ENCODE data around the gene KRTAP10-4. TPM values are rescaled to one million over a fixed set of nuclear protein-coding genes. Genes with fewer than 3 reads are reported as not detected.
"Not testable (repeated sequence)": the region's sequence is repeated elsewhere in the genome, so short reads cannot be mapped to it uniquely, and the experiment has no call there.

KRTAP10-4 gene
- total RNA-seq, 3 donors from 2014 or later (not counting 1 experiment from before 2014, with no cell fraction given): not detected

GRCh38 chr21:44548381-44548780 is 25.1 kb upstream of the KRTAP10-4 start:
- no peaks in the 10 kb centered on the region for H3K27me3 ChIP-seq (ENCODE audit: control insufficient read depth, insufficient read depth, low read length)
- Mint-ChIP-seq H3K4me1 (peaks cover 22 to 32% of the 10 kb centered on the region in 2 donors), H3K9me3 (peaks cover 6 to 16% of the 10 kb centered on the region in 2 donors), H3K27me3 (ENCODE audit: low read depth in 2 of 2) (peaks cover 0 to 6% of the 10 kb centered on the region in 2 donors), H3K36me3 (peaks cover 17% of the 10 kb centered on the region), H3K4me3 (no peak overlapping the region), H3K27ac (peak overlapping the region in 1 of 2 donors; percentile 87)
- intact Hi-C loops (cut with micrococcal nuclease): no loop called here
- DNase-seq (no peak), ATAC-seq (no peak)
- WGBS (ENCODE audit: insufficient coverage): 87% methylated on average over 13 of the region's 13 CpGs
- peaks cover 6% of the 10 kb centered on the region for H3K9me3 ChIP-seq (ENCODE audit: control insufficient read depth, insufficient read depth, low read length)
- H3K27ac ChIP-seq (ENCODE audit: low read length): no peak overlapping the region
- no peaks in the 10 kb centered on the region for H3K36me3 ChIP-seq (ENCODE audit: control insufficient read depth, insufficient read depth, low read length)
- TF ChIP-seq CTCF (IDR thresholded peaks at IDR 0.05): no peak
- H3K4me3 ChIP-seq (ENCODE audit: low read length): no peak overlapping the region
- H3K4me1 ChIP-seq (ENCODE audit: control insufficient read depth, insufficient read depth, low read length): peaks cover 7% of the 10 kb centered on the region

GRCh38 chr21:44548922-44549321 is 24.6 kb upstream of the KRTAP10-4 start:
- H3K27me3 ChIP-seq (ENCODE audit: control insufficient read depth, insufficient read depth, low read length): no peaks in the 10 kb centered on the region
- no peak for ATAC-seq
- H3K4me1 ChIP-seq (ENCODE audit: control insufficient read depth, insufficient read depth, low read length): peaks cover 7% of the 10 kb centered on the region
- intact Hi-C loops (cut with micrococcal nuclease): no loop called here
- Mint-ChIP-seq H3K4me3 (no peak overlapping the region), H3K27ac (no peak overlapping the region), H3K9me3 (peaks cover 6 to 16% of the 10 kb centered on the region in 2 donors), H3K27me3 (ENCODE audit: low read depth in 2 of 2) (peaks cover 0 to 6% of the 10 kb centered on the region in 2 donors), H3K4me1 (peaks cover 22 to 32% of the 10 kb centered on the region in 2 donors), H3K36me3 (peaks cover 17% of the 10 kb centered on the region)
- WGBS (ENCODE audit: insufficient coverage): 71% methylated on average over 14 of the region's 14 CpGs
- H3K27ac ChIP-seq (ENCODE audit: low read length): no peak overlapping the region
- H3K36me3 ChIP-seq (ENCODE audit: control insufficient read depth, insufficient read depth, low read length): no peaks in the 10 kb centered on the region
- H3K4me3 ChIP-seq (ENCODE audit: low read length): no peak overlapping the region
- DNase-seq: no peak
- H3K9me3 ChIP-seq (ENCODE audit: control insufficient read depth, insufficient read depth, low read length): peaks cover 6% of the 10 kb centered on the region
- TF ChIP-seq CTCF (IDR thresholded peaks at IDR 0.05): no peak

DNA sequence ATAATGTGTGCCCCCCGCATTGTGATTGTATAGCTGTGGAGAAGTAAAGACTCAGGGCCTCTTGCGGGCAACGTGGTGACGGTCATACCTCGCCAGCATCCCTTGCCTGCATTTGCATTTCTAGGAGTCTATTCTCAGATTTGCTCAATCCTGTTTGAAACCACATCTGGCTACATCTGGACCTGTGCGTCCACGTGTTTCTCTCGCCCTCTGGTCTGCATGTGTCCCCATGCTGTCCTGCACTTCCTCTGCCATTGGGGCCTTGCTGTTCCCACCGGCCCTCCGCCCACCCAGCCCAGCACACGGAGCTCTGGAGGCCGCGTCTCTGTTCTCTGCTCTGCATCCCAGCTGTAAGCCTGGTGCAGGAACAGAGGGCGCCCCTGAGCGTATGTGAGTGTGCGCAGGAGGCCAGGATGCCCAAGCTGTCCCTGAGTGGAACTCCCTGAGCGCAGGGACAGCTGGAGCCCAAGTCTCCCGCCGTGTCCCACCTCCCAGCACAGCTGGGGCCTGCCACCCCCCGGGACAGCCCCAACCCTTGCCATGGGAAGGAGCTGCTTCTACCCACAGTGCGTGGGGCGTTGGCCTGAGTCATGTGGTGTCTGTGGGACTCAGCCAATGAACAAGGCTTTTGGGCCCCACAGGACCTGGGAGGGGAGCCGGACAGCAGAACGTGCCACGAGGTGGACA is 23.9 kb upstream of the KRTAP10-4 start:
- peaks cover 17% of the 10 kb centered on the region for H3K36me3 Mint-ChIP-seq
- WGBS (ENCODE audit: insufficient coverage): 85% methylated on average over 25 of the region's 25 CpGs
- intact Hi-C loops (cut with micrococcal nuclease): no loop called here

GRCh38 chr21:44550285-44550684 is 23.2 kb upstream of the KRTAP10-4 start:
- Mint-ChIP-seq H3K36me3 (peaks cover 17% of the 10 kb centered on the region), H3K9me3 (peaks cover 6 to 16% of the 10 kb centered on the region in 2 donors), H3K4me1 (peaks cover 22 to 32% of the 10 kb centered on the region in 2 donors), H3K27me3 (ENCODE audit: low read depth in 2 of 2) (peaks cover 7 to 11% of the 10 kb centered on the region in 2 donors)
- WGBS (ENCODE audit: insufficient coverage): 47% methylated on average over 17 of the region's 17 CpGs
- H3K4me3 Mint-ChIP-seq; DNase-seq; H3K4me1 ChIP-seq (ENCODE audit: control insufficient read depth, insufficient read depth, low read length); H3K36me3 ChIP-seq (ENCODE audit: control insufficient read depth, insufficient read depth, low read length); H3K27me3 ChIP-seq (ENCODE audit: control insufficient read depth, insufficient read depth, low read length); H3K9me3 ChIP-seq (ENCODE audit: control insufficient read depth, insufficient read depth, low read length); H3K27ac ChIP-seq (ENCODE audit: low read length); H3K4me3 ChIP-seq (ENCODE audit: low read length); H3K27ac Mint-ChIP-seq; intact Hi-C loops (cut with micrococcal nuclease): not testable (repeated sequence)
- peak in 1 of 3 donors; percentile 10 for ATAC-seq

More for the DNA sequence above, 23.9 kb upstream of the KRTAP10-4 start:
- peaks cover 22 to 32% of the 10 kb centered on the region in 2 donors for H3K4me1 Mint-ChIP-seq
- peak in 1 of 3 donors; percentile 24 for ATAC-seq
- Histone ChIP-seq H3K27me3 (ENCODE audit: control insufficient read depth, insufficient read depth, low read length) (no peaks in the 10 kb centered on the region), H3K4me1 (ENCODE audit: control insufficient read depth, insufficient read depth, low read length) (peaks cover 7% of the 10 kb centered on the region), H3K27ac (ENCODE audit: low read length) (no peak overlapping the region), H3K4me3 (ENCODE audit: low read length) (no peak overlapping the region), H3K36me3 (ENCODE audit: control insufficient read depth, insufficient read depth, low read length) (no peaks in the 10 kb centered on the region), H3K9me3 (ENCODE audit: control insufficient read depth, insufficient read depth, low read length) (peaks cover 6% of the 10 kb centered on the region)
- peaks cover 6 to 16% of the 10 kb centered on the region in 2 donors for H3K9me3 Mint-ChIP-seq
- H3K27ac Mint-ChIP-seq: no peak overlapping the region
- no peak overlapping the region for H3K4me3 Mint-ChIP-seq
- TF ChIP-seq CTCF (IDR thresholded peaks at IDR 0.05): no peak
- DNase-seq: peak in 1 of 2 donors; percentile 9
- peaks cover 4 to 7% of the 10 kb centered on the region in 2 donors for H3K27me3 Mint-ChIP-seq (ENCODE audit: low read depth in 2 of 2)

Measured in natural killer cell (primary cell).